GM20000 (cell line): ENCODE results near the gene AP5Z1.

Source experiments
- DNase-seq: peaks from one replicate; pipeline ENCODE4 v3.0.0; 2012; ENCODE audit warnings: low spot score
- CTCF ChIP-seq: IDR thresholded peaks from 2 replicates; pipeline ENCODE4 v1.5.1; 2012; ENCODE audit warnings: mild to moderate bottlenecking, control low read depth; ENCODE audit errors: extremely low read depth, missing control alignments

The AP5Z1 gene

GRCh38 chr7:4817178-4817901, 41.9 kb downstream of the AP5Z1 start:
- no peak for TF ChIP-seq CTCF
- DNase-seq: no peak

- TF ChIP-seq CTCF: no peak
- no peak for DNase-seq
Measured at GRCh38 chr7:4818000-4818794, 42.8 kb downstream of the AP5Z1 start.

- no peak for DNase-seq
- no peak for TF ChIP-seq CTCF
Measured at GRCh38 chr7:4819560-4820404, 44.4 kb downstream of the AP5Z1 start.

GRCh38 chr7:4820405-4820966, 45.1 kb downstream of the AP5Z1 start:
- DNase-seq: no peak
- TF ChIP-seq CTCF: no peak

GRCh38 chr7:4820967-4821471, 45.6 kb downstream of the AP5Z1 start:
- TF ChIP-seq CTCF: no peak
- DNase-seq: no peak

GRCh38 chr7:4822677-4823076, 47.3 kb downstream of the AP5Z1 start:
- TF ChIP-seq CTCF: no peak
- no peak for DNase-seq
